Activated CD8-positive, alpha-beta T cell treated with anti-CD3 and anti-CD28 coated beads for 36 hours (primary cell): ENCODE measurements around the gene IL21R. TPM values are rescaled to one million over a fixed set of nuclear protein-coding genes. Genes with fewer than 3 reads are reported as not detected.
A peak's percentile ranks its signal among the peaks of the same experiment; 100 is the strongest.

Experiments used
- ATAC-seq: fragments of 200-7000 bp; cut with Tn5 transposase; one replicate; pipeline ENCODE4 v1.10.0; 2021; ENCODE audit warnings: mild to moderate bottlenecking, moderate library complexity
- CTCF ChIA-PET: fragments of 350-600 bp; sonication (Branson Sonifier 250); formaldehyde crosslinking; loops from one replicate; lab custom pipeline; 2021; ENCODE audit warnings: antibody characterized with exemption; lab: Charles Lee
- POLR2A ChIA-PET: fragments of 350-600 bp; sonication (Branson Sonifier 250); formaldehyde crosslinking; loops from one replicate; lab custom pipeline; 2021; ENCODE audit warnings: antibody characterized with exemption; lab: Charles Lee
- DNase-seq: peaks from one replicate; pipeline ENCODE4 v3.0.0-alpha.2; 2020
- H3K27ac Mint-ChIP-seq: one replicate; pipeline ENCODE4 v1.8.0; 2021; ENCODE audit warnings: mild to moderate bottlenecking, mixed read lengths
- H3K27me3 Mint-ChIP-seq: one replicate; pipeline ENCODE4 v1.8.0; 2021; ENCODE audit warnings: mixed read lengths
- H3K36me3 Mint-ChIP-seq: one replicate; pipeline ENCODE4 v1.8.0; 2021; ENCODE audit warnings: low read depth, mixed read lengths
- H3K4me1 Mint-ChIP-seq: one replicate; pipeline ENCODE4 v1.8.0; 2021; ENCODE audit warnings: low read depth, mixed read lengths
- H3K4me3 Mint-ChIP-seq: one replicate; pipeline ENCODE4 v1.8.0; 2021; ENCODE audit warnings: mild to moderate bottlenecking, moderate library complexity, mixed read lengths
- H3K9me3 Mint-ChIP-seq: one replicate; pipeline ENCODE4 v1.8.0; 2021; ENCODE audit warnings: mixed read lengths
- intact Hi-C: fragments of 100-400 bp; cut with micrococcal nuclease; formaldehyde crosslinking; loops from one replicate; pipeline ENCODE4 v1.10.0; 2022
- total RNA-seq, 2 experiments: library from RNA; stranded (reverse); gene quantifications; one replicate each; pipeline ENCODE4 v1.2.3, GENCODE V29; 2021
- TF ChIP-seq, protein P1 (sequence below): fragments of 200-600 bp; IDR thresholded peaks from one replicate; pipeline ENCODE4 v1.8.0; 2022; ENCODE audit warnings: antibody characterized with exemption, mild to moderate bottlenecking

Gene IL21R
- total RNA-seq, 2 experiments from 2014 or later: 95.6 to 97.2 TPM

DNA sequence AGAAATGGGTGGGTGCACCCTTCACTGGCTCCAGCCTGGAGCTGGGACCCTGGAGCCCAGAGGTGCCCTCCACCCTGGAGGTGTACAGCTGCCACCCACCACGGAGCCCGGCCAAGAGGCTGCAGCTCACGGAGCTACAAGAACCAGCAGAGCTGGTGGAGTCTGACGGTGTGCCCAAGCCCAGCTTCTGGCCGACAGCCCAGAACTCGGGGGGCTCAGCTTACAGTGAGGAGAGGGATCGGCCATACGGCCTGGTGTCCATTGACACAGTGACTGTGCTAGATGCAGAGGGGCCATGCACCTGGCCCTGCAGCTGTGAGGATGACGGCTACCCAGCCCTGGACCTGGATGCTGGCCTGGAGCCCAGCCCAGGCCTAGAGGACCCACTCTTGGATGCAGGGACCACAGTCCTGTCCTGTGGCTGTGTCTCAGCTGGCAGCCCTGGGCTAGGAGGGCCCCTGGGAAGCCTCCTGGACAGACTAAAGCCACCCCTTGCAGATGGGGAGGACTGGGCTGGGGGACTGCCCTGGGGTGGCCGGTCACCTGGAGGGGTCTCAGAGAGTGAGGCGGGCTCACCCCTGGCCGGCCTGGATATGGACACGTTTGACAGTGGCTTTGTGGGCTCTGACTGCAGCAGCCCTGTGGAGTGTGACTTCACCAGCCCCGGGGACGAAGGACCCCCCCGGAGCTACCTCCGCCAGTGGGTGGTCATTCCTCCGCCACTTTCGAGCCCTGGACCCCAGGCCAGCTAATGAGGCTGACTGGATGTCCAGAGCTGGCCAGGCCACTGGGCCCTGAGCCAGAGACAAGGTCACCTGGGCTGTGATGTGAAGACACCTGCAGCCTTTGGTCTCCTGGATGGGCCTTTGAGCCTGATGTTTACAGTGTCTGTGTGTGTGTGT, 46.8 kb downstream of the IL21R start:
- peak overlapping the region; percentile 31 for H3K4me3 Mint-ChIP-seq
- no peaks in the 10 kb centered on the region for H3K27me3 Mint-ChIP-seq
- peaks cover 91% of the 10 kb centered on the region for H3K36me3 Mint-ChIP-seq
- DNase-seq: no peak
- CTCF ChIA-PET: interaction anchor here (0.8 to 1.5 kb wide), 2 partner anchors 18 to 71 kb away, joined by 3 to 4 read pairs; no protein-coding TSS in a partner anchor
- intact Hi-C loops: no loop called here
- ATAC-seq: peak; percentile 0
- H3K4me1 Mint-ChIP-seq: peaks cover 93% of the 10 kb centered on the region
- H3K27ac Mint-ChIP-seq: peak overlapping the region; percentile 97
- peaks cover 24% of the 10 kb centered on the region for H3K9me3 Mint-ChIP-seq
- POLR2A ChIA-PET: interaction anchor here (0.7 to 8.1 kb wide), 10 partner anchors 8 to 81 kb away, joined by 3 to 129 read pairs (median 8); partner anchors contain the start of gene IL21R
- TF ChIP-seq, protein P1, sequence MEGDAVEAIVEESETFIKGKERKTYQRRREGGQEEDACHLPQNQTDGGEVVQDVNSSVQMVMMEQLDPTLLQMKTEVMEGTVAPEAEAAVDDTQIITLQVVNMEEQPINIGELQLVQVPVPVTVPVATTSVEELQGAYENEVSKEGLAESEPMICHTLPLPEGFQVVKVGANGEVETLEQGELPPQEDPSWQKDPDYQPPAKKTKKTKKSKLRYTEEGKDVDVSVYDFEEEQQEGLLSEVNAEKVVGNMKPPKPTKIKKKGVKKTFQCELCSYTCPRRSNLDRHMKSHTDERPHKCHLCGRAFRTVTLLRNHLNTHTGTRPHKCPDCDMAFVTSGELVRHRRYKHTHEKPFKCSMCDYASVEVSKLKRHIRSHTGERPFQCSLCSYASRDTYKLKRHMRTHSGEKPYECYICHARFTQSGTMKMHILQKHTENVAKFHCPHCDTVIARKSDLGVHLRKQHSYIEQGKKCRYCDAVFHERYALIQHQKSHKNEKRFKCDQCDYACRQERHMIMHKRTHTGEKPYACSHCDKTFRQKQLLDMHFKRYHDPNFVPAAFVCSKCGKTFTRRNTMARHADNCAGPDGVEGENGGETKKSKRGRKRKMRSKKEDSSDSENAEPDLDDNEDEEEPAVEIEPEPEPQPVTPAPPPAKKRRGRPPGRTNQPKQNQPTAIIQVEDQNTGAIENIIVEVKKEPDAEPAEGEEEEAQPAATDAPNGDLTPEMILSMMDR: no peak

- TF ChIP-seq, protein P1: no peak
- H3K4me1 Mint-ChIP-seq: peaks cover 93% of the 10 kb centered on the region
- peak overlapping the region; percentile 97 for H3K27ac Mint-ChIP-seq
- DNase-seq (peak; percentile 97), ATAC-seq (peak; percentile 74)
- peaks cover 85% of the 10 kb centered on the region for H3K36me3 Mint-ChIP-seq
- intact Hi-C loops: loop anchor here (2.0 to 5.0 kb wide), 2 partner anchors 41 to 77 kb away; no protein-coding TSS in a partner anchor
- H3K27me3 Mint-ChIP-seq: no peaks in the 10 kb centered on the region
- peaks cover 27% of the 10 kb centered on the region for H3K9me3 Mint-ChIP-seq
- CTCF ChIA-PET: interaction anchor here (0.8 to 3.4 kb wide), 8 partner anchors 14 to 294 kb away, joined by 3 to 16 read pairs (median 6); no protein-coding TSS in a partner anchor
- H3K4me3 Mint-ChIP-seq: peak overlapping the region; percentile 53
- POLR2A ChIA-PET: interaction anchor here (0.7 to 8.1 kb wide), 20 partner anchors 9 to 278 kb away, joined by 3 to 129 read pairs (median 6); partner anchors contain the start of gene IL21R
Measured at GRCh38 chr16:27449434-27450195, 47.6 kb downstream of the IL21R start.

DNA sequence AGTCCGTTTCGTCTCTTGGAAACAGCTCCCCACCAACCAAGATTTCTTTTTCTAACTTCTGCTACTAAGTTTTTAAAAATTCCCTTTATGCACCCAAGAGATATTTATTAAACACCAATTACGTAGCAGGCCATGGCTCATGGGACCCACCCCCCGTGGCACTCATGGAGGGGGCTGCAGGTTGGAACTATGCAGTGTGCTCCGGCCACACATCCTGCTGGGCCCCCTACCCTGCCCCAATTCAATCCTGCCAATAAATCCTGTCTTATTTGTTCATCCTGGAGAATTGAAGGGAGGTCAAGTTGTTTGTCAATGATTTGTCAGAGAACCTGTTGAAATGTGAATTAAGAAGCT, 48.2 kb downstream of the IL21R start:
- Mint-ChIP-seq H3K4me3 (peak overlapping the region; percentile 53), H3K9me3 (peaks cover 27% of the 10 kb centered on the region), H3K36me3 (peaks cover 80% of the 10 kb centered on the region), H3K4me1 (peaks cover 91% of the 10 kb centered on the region), H3K27me3 (no peaks in the 10 kb centered on the region), H3K27ac (peak overlapping the region; percentile 97)
- DNase-seq (no peak), ATAC-seq (no peak)
- CTCF ChIA-PET: interaction anchor here (0.8 to 3.4 kb wide), 8 partner anchors 13 to 295 kb away, joined by 3 to 16 read pairs (median 6); no protein-coding TSS in a partner anchor
- intact Hi-C loops: loop anchor here (2.0 to 5.0 kb wide), 2 partner anchors 41 to 78 kb away; no protein-coding TSS in a partner anchor
- TF ChIP-seq, protein P1: no peak
- POLR2A ChIA-PET: interaction anchor here (0.9 to 8.1 kb wide), 18 partner anchors 9 to 279 kb away, joined by 3 to 129 read pairs (median 7); partner anchors contain the start of gene IL21R

DNA sequence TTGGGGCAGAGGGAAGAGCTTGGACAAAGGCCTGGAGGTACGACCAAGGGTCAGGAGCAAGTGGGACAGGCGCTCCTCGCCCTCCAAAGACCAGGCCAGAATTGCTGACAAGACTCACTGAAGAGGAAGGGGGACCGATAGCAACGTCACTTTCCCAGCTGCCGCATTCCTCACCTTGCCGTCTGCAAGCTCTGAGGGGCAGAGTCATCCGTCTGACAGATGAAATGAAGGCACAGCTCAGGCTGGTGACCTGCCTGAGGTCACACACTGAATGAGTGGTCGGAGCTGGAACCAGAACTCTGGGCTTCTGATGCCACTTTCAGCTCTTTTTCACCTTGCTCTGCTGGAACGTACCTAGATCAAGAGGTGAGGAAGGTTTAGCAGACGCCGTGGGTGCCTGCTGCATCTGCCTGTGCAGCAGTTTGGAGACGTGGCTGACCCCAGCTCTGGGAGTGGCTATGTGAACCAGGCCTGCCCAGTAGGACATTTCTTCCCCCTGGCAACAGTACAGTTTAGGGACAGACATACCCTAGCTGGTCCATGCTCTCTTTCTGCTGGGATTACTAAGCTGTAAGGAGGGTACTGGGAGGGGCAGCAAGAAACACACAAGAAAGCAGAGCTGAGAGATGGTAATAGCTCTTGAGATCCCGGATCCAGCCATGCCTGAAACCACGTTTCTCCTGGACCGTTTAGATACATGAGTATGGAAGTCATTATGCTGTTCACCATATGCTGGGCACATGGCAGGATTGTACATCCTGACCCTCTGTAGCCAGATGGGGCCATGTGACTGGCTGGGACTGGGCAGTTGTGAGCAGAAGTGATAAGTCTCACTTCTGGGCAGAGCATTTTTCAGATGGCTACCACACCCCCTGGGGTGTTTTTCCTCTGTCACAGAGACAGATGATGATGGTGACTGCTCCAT, 50.9 kb downstream of the IL21R start:
- Mint-ChIP-seq H3K27ac (peak overlapping the region; percentile 44), H3K4me1 (peaks cover 88% of the 10 kb centered on the region), H3K36me3 (peaks cover 54% of the 10 kb centered on the region), H3K4me3 (peak overlapping the region; percentile 10), H3K9me3 (peaks cover 22% of the 10 kb centered on the region), H3K27me3 (no peaks in the 10 kb centered on the region)
- CTCF ChIA-PET: interaction anchor here (0.6 to 3.4 kb wide), 6 partner anchors 10 to 273 kb away, joined by 3 to 16 read pairs (median 4); no protein-coding TSS in a partner anchor
- intact Hi-C loops: loop anchor here (5.0 kb wide), 1 partner anchor 81 kb away; no protein-coding TSS in a partner anchor
- TF ChIP-seq, protein P1: no peak
- POLR2A ChIA-PET: interaction anchor here (0.8 to 8.1 kb wide), 7 partner anchors 11 to 254 kb away, joined by 3 to 129 read pairs (median 8); partner anchors contain the start of gene IL21R
- no peak for ATAC-seq
- peak; percentile 28 for DNase-seq
